Measurements from ENCODE around the gene COLGALT1. TPM values are rescaled to one million over a fixed set of nuclear protein-coding genes. Genes with fewer than 3 reads are reported as not detected.

Gene COLGALT1
- total and polyA plus RNA-seq, 2 of the 8 experiments (the other 6 are each of a cell fraction or from before 2014, with no cell fraction given): 44.7 to 58.1 TPM

- no peaks in the 10 kb centered on the region for H3K79me2 ChIP-seq (ENCODE audit: control insufficient read depth in 1 of 2, insufficient read depth in 2 of 2, low read length in 2 of 2)
- H3K56ac ChIP-seq (replicated peaks; ENCODE audit: insufficient read length, low read depth, low read length): no peak overlapping the region
- WGBS, 2 experiments (ENCODE audit: extremely low coverage in 1 of 2, insufficient coverage in 1 of 2, insufficient read length in 1 of 2, insufficient replicate concordance in 2 of 2, low coverage in 1 of 2, low lambda C conversion rate in 2 of 2, missing lambda C conversion rate in 1 of 2): 85% methylated on average over 12 of the region's 22 CpGs; no CpG with 5 or more reads in 1 of the 2 experiments
- no peak overlapping the region for H3K27ac ChIP-seq (ENCODE audit: low read depth, low read length)
- H4K91ac ChIP-seq (replicated peaks; ENCODE audit: insufficient read length, low read length): no peak overlapping the region
- H3K9ac ChIP-seq (replicated peaks in 1 of 4; ENCODE audit: extremely low read depth in 1 of 4, low read depth in 3 of 4, low read length in 3 of 4): no peak overlapping the region
- H2BK15ac ChIP-seq (ENCODE audit: low read length): no peak overlapping the region
- FAIRE-seq: no peak
- H2AK5ac ChIP-seq (ENCODE audit: low read depth, low read length): no peak overlapping the region
- peaks cover 2 to 3% of the 10 kb centered on the region in 2 experiments for H4K20me1 ChIP-seq (replicated peaks in 1 of 2; ENCODE audit: control insufficient read depth in 1 of 2, insufficient read depth in 2 of 2, low read length in 2 of 2)
- no peak overlapping the region for H2BK120ac ChIP-seq (replicated peaks; ENCODE audit: low read depth, low read length)
- H3K18ac ChIP-seq (ENCODE audit: extremely low read depth, low read length): no peak overlapping the region
- H2BK20ac ChIP-seq (ENCODE audit: low read length): no peak overlapping the region
- no peak overlapping the region for H3K23ac ChIP-seq (ENCODE audit: insufficient read length)
- H3K9me3 ChIP-seq (ENCODE audit: insufficient read depth in 2 of 2, low read depth in 1 of 2, low read length in 1 of 2): no peaks in the 10 kb centered on the region
- peak in 1 of 2 experiments; percentile 53 for DNase-seq (ENCODE audit: low read depth in 1 of 2, low spot score in 2 of 2)
- H3K14ac ChIP-seq (ENCODE audit: insufficient read length): no peak overlapping the region
- no peaks in the 10 kb centered on the region; the same call in 1 of the 2 replicates for H3K23me2 ChIP-seq (ENCODE audit: low read depth, low read length)
- H3K4ac ChIP-seq (replicated peaks; ENCODE audit: insufficient read length, low read depth, low read length): no peak overlapping the region
- peak overlapping the region; percentile 64 to 81 for H3K4me2 ChIP-seq (ENCODE audit: insufficient read depth in 1 of 2, low read depth in 2 of 2, low read length in 2 of 2)
- no peak overlapping the region for H2BK5ac ChIP-seq (ENCODE audit: low read depth, low read length)
- peaks cover 0 to 18% (median 14%) of the 10 kb centered on the region in 4 experiments; a peak in 6 of 7 replicates for H3K4me1 ChIP-seq (replicated peaks in 1 of 4; ENCODE audit: control insufficient read depth in 3 of 4, insufficient read depth in 4 of 4, low read length in 3 of 4)
- H3K79me1 ChIP-seq (ENCODE audit: low read depth, low read length): peaks cover 3% of the 10 kb centered on the region; the same call in 1 of the 2 replicates
- no peak overlapping the region; the same call in 1 of the 2 replicates for H2BK12ac ChIP-seq (ENCODE audit: low read depth, low read length)
- H4K8ac ChIP-seq (ENCODE audit: extremely low read depth, insufficient read depth, low read length): no peak overlapping the region
- peak overlapping the region in 2 of 4 experiments; percentile 38 to 58; a peak in 4 of 8 replicates for H3K4me3 ChIP-seq (ENCODE audit: extremely low read depth in 1 of 4, insufficient read depth in 2 of 4, low read depth in 3 of 4, low read length in 4 of 4)
- ChIA-PET POLR2A (ENCODE audit: partially characterized antibody) (no interaction called here), CTCF (ENCODE audit: partially characterized antibody) (interaction anchor here (0.8 to 4.9 kb wide), 6 partner anchors 11 to 80 kb away, joined by 4 to 38 read pairs (median 12); no protein-coding TSS in a partner anchor)
- H4K5ac ChIP-seq (ENCODE audit: insufficient read length, low read depth, low read length): no peak overlapping the region
- TF ChIP-seq SIRT6 (IDR thresholded peaks at IDR 0.05; ENCODE audit: low read length): no peak
- TF ChIP-seq RAD21 (IDR thresholded peaks at IDR 0.05 in 1 of 2, conservative IDR thresholded peaks at IDR 0.05 in 1 of 2; ENCODE audit: low read depth in 2 of 2, low read length in 2 of 2): peak in 1 of 2 experiments; percentile 29; a peak in 1 of 4 replicates
- H3K27me3 ChIP-seq (replicated peaks in 1 of 4; ENCODE audit: control insufficient read depth in 3 of 4, extremely low read depth in 1 of 4, insufficient read depth in 3 of 4, low read length in 3 of 4): no peaks in the 10 kb centered on the region
- H3K36me3 ChIP-seq (ENCODE audit: control insufficient read depth in 2 of 4, insufficient read depth in 4 of 4, low read length in 3 of 4): peaks cover 0 to 10% (median 2%) of the 10 kb centered on the region in 4 experiments; a peak in 3 of 8 replicates
- H2AFZ ChIP-seq (ENCODE audit: low read length): no peak overlapping the region
These were observed 22.1 kb downstream of the COLGALT1 start for GRCh38 chr19:17577457-17578097.
